Hippocampal formation (tissue), 2 donors: ENCODE measurements around the gene CFAP73.
"Not testable (repeated sequence)": the region's sequence is repeated elsewhere in the genome, so short reads cannot be mapped to it uniquely, and the experiment has no call there.

Experiments
- DNase-seq, 2 donors: peaks; one replicate each; lab custom pipeline; 2025; lab: John Stamatoyannopoulos, UW

Gene CFAP73

DNA sequence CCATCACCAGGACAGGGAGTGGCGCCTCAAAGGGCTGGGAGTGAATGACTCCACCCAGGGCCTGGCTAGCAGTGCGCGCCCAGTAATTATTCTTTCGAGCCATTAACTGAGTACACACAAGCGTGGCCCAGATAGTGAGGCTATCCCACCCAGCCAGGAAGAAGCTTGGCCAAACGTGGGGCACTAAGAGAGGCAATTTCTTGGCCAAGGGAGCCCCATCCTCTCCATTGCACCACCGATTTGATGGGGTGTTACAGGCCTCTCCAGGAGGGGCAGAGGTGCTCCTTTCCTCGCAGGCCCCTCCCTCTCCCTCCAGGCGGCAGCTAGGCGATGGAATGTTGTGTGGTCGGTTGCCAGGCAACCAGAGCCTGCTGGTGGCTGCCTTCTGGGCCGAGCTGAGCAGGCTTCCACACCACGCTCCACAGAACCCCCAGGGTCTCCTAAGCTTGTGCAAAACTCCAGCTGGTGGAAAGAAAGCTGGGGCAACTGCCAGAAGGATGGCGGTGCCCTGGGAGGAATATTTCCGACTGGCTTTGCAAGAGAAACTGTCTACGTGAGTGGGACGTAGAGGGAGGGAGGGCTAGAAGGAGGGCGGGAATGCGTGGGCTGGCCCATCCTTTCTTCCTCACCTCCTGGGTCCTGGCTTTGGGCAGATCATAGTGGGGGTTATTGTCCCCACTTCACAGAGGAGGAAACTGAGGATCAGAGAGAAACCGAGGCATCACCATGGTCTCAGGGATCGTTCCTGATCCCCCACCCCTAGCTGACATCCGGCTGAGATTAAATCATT is at the start of gene CFAP73:
TSS of gene CFAP73 (plus strand) at position 364 of the 790 bp plus-strand sequence. CDS start at position 498, 134 bp downstream.
- DNase-seq = peak; percentile 54 to 58

DNA sequence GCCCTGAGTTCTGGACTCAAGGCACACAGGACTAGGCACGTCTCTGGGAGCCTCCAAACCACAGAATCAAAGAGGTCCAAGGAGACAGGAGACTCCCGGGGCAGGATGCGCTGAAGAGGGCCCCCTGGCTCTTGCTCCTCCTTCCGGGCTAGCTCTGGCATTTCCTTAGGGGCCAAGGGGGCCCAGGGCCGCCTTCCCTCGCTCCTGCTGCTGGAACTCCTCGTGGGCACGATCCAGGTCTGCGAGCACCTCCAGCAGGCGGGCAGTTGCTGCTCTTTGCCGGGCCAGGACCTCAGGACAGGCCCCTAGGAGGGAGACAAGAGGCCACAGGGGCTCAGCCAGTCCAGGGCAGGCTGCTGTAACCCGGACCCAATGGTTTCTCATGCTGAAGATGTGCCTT is 49.8 kb upstream of the CFAP73 start:
- no peak for DNase-seq

DNA sequence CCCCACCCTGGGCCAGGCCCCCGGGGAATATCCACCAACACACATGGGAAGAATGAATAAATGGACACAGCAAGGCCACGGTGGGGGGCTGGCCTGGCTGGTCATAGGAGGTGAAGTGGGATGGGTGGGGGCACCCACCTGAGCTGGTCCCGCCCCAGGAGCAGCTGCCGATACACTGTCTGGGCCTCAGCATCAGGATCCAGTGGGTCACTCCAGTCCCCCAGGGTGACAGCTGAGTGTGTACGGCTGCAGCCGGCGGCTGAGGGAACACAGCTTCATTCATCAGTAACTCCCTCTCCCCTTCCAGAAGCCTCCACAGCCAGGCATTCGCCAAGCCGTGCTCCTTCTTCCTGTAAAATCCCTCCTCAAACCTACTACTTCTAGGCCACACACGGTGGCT is 47.8 kb upstream of the CFAP73 start:
- DNase-seq = no peak

DNA sequence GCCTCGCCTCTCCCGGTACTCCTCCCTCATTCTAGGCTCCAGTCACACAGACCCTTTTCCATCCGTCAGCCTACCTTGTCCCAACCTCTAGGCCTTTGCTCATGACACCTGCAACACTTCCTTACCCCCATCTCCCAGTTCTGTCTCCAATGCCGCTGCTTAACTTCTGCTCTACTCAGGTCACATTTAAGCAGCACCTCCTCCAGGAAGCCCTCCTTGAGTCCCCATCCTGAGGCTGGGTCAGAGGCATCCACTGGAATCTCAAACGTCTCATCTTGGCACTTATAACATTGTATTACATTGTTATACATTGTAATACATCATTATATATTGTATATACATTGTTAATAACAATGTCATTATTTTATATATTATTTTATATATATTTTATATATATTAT is 46.7 kb upstream of the CFAP73 start:
- no peak for DNase-seq

DNA sequence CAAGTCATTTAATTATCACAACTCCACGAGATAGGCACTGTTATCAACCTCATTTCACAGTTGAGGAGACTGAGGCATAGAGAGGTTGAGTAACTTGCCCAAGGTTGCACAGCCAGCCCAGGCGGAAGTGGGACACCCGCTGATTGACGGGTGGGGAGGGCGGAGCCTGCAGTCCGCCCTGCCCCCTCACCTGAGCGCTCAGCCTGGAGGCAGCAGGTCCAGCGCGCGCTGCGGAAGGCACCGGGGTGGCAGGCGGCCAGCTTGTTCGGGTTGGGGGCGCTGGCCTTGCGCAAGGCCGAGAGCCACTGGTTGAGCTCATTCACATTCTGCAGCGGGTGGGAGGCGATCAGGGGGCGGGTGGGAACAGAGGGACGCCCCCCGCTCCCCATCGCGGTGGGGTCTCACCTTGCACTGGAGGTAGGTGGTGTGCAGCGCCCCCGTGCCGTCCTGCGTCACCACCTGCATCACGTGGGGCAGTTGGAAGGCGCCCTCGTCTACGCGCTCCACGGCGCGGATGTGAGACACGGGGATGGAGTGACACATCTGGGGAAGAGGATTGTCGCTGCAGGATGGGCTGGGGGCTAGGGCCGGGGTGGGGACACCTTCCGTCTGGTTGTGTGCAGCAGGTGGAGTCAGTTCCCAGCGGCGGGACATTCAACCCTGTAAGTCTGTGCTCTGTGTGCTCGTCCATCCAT is 45.6 kb upstream of the CFAP73 start:
- DNase-seq = no peak

DNA sequence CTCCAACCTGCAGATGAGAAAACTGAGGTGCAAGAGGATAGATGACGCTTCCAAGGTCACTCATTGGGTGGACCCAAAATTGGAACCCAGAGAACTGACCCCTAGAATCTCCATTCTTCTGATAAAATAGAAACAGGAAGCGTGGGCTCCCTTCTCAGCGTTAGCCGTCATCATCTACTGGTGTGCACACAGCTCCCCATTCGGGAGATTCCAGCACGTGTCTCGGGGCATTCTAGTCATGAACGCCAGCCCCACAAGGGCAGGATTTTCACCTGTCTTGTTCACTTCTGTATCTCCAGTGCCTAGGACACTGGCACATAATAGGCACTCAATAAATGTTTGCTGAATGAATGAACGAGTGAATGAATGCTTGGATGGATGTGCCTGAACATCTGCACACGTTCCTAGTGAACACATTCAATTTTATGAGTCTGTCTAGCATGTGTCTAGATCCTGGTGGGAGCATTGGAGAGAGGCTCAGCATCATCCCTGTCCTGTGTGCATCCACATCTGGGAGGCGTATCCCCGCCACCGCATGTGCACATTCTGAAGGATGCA is 44.5 kb upstream of the CFAP73 start:
- DNase-seq = no peak

DNA sequence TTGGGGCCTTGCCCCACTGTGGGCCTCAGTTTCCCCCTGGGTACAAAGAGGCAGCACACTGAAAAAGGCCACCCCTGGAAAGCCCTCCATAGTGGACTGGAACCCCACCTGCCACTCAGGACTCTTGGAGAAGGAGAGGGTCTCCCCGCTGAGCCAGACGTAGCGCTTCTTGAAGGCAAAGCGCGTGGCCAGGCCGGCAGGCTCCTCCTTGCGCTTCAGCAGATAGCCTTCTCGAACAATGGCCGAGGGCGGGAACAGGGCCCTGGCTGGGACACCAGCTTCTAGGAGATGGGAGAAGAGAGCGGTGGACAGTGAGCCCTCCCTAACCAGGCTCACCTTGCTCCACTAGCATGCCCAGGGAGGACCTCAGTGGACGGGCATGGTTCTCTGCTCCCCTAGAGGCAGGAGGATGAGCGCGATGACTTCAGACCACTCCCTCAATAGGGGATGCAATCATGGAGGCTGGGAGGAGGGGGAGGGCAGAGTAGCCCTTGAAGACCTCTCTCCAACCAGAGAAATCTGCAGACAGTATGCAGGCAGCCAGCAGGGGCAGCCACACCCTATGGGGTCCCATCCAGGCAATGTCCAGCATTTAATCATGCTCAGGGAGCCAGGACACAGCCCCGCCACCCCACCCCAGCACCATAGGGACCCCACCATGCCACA is 43.8 kb upstream of the CFAP73 start:
- DNase-seq = no peak

DNA sequence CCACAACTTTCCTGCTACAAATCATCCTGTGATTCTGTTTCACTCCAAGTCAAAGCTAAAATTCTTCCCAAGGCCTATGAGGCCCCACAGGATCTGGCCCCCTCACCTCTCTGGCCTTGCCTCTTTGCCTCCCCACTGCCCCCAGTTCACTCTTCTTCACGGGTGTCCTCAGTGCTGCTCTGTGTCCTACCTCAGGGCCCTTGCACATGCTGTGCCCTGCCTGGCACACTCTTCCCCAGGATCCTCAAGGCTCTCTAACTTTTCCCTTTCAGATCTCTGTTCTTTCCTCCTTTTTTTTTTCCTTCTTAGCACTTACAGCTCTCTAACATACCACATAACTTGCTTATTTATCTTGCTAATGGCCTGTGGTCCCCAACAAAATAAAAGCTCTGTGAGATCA is 43.2 kb upstream of the CFAP73 start:
- DNase-seq = no peak

DNA sequence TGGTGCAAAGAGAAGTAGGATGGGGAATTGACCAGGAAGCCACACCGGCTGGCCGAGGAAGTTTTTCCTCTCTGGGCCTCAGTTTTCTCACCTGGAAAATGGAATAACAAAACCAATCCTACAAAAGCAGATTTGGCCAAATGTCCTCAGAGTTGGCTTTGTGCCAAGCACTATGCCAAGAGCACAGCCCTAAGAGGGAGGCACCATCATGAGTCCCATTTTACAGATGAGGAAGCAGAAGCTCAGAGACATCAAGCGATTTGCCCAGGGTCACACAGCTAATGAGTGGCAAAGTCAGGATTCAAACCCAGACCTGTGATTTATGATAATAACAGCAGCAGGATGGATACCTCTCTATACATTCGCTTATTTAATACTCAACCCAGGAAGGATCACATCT is 41.2 kb upstream of the CFAP73 start:
- DNase-seq = no peak

DNA sequence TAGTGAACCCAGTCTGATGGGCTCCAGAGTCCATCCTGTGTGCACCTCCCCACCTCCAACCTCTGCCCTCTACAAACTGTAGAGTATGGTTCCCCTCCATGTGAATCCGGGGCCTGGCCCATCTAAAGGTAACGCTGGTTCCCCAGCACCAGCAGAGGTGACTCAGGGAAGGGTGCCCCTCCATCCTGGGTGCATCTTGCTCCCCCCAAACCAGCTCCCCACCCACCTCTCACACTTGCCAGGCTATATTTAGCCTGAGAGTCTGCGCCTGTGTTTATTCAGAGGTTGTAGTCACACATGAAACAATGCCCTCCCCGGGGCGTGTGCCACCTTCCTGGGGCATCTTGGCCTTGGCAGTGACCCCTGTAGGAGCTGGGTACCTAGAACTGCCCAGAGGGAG is 40.2 kb upstream of the CFAP73 start:
- no peak for DNase-seq

DNA sequence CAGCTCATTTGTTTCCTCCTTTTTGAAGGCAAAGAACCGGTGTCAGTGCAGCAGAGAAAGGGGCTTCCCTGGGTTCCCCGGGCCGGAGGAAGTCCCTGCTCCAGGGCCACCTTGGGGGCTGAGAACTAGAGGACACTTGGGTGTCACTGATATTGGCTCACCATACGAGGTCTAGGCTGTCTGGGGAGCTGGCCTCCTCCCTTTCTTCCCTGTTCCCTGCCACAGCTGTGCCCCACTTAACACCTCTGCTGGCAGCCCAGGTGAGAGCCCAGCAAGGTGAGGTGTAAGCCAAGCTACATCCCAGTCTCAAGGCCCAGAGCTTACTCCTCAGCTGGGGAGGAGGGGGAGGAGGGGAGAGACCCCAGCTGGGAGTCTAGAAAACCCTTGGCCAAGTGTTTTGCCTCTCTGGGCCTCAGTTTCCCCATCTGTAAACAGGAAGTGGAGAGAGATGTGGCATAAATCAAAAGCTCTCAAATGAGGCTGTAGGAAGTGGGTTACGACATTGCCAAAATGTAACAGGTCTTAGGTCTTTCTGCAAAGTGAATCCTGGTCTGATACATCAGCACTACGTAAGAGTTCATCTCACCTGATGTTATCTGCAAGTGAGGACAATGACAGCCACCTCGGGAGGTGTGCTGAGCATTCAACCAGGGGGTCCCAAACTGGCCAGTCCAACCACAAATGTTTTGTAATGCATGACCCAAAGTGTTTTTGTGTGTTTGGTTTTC is 39.5 kb upstream of the CFAP73 start:
- DNase-seq = no peak

DNA sequence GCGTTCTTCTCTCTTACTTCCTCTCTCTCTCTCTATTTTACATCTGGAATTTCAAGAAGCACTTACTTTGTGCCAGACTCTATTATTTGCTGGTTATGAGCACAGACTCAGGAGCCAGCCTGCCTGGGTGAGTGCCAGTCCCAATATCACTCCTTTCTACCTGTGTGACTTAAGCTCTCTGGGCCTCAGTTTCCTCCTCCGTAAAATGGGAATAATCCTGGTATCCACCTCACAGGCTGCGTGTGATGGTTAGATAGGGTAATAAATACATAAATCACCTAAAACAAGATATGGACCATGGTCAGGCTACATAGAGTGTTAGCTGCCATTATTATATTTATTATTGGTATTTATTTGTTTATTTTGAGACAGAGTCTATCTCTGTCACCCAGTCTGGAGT is 38.3 kb upstream of the CFAP73 start:
- DNase-seq = no peak

DNA sequence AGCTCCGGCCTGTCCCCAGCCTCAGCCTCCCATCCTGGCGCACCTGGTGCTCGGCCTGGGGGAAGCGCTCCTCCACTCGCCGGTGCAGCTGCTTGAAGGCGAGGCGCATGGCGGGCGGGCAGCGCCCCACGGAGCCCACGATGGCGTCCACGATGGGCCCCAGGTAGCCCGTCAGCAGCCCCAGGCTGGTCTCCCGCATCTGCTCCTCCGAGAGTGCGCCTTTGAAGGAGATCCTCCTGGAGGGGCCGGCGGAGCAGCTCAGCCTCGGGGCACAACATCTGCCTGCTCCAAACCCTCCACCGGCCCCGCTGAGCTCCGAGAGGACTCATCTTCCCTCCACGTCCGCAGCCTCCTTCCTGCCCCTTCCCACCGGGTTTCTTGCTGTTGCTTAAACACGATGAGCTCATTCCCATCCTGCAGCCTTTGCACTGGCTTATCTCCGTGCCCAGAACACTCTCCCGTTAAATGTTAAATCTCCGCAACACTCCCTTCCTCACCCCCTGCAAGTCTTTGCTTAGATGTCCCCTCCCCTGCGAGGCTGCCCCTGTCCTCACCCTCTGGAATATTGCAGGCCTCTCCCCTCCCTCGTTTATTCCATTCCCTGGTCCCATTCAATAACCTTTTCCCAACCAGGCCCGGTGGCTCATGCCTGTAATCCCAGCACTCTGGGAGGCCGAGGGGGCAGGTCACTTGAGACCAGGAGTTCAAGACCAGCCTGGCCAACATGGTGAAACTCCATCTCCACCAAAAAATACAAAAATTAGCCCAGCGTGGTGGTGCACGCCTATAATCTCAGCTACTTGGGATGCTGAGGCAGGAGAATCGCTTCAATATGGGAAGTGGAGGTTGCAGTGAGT is 37.3 kb upstream of the CFAP73 start:
- DNase-seq = no peak

DNA sequence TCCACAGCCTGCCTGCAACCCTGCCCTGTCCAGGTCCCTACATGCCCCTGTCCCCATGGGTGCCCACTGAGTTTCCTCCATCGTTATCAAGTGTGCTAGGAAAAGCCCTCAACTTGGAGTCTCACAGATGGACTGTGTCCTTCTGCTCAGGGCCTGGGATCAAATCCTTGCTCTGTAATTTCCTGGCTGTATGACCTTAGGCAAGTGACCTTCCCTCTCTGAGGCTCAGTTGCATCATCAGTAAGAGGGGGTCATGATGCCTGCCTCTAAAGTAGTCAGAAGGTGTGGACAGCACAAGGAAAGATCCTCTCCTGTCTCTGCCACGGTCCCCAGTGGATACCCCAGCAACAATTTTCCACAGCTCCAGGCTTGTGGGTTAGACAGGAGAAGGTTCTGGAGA is 36.1 kb upstream of the CFAP73 start:
- DNase-seq = no peak

DNA sequence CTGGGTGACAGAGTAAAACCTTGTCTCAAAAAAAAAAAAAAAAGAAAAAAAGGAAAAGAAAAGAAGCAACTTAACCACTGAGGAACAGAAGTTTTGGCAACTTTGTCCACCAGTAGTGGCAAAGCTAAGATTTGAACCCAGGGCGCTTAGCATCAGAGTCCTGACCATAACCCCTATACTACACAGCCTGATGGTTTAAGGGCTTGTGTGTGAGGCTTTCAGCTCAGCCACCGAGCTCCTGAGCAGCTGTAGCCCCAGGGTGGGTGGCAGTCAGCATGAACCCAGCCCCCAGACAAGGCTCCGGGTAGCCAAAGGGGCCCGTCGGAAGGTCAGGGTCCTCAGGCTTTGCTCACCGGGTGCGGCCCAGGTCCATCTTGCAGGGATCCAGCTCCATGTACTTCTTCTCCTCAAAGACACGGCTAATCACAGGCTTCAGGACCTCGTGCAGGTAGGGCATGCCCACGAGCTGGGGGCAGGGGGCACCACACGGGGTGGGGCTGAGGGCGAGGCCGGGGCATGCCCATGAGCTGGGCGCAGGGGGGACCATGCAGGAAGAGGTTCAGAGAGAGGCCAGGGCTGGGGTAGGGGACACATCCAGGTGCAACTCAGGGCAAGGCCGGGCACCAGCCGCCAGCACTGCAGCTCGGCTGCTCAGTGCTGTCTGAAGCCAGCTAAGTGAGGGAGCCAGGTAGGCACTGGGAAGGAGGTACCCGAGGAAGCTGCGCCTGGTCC is 34.9 kb upstream of the CFAP73 start:
- DNase-seq = no peak

DNA sequence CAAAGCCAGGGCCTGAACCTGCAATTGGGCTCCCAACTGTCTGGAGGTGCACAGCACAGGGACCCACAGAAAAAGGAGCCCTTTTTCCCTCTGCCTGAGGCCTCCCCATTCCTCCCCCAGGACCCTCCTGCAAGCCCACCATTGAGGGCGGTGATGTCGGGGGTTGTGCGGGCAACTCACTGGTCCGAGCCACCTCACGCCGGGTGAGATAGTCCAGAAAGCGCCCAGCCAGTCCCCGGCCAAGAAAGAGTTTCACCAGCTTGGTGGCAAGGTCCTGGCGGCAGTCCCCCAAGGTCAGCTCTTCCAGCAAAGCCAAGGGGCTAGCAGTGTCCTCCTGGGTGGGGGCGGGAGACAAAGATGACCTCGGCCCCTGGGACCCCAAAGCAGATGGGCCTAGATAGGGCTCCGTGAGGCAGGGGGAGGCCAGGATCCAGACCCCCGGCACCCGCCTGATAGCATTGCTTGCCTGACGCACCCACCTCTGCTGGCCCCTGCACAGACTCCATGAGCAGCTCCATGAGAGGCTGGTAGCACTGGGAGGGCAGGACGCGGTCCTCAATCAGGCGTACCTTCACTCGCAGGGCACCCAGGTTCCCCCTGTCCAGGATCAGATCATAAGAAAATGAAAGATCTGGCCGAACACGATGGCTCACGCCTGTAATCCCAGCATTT is 33.9 kb upstream of the CFAP73 start:
- DNase-seq = no peak

DNA sequence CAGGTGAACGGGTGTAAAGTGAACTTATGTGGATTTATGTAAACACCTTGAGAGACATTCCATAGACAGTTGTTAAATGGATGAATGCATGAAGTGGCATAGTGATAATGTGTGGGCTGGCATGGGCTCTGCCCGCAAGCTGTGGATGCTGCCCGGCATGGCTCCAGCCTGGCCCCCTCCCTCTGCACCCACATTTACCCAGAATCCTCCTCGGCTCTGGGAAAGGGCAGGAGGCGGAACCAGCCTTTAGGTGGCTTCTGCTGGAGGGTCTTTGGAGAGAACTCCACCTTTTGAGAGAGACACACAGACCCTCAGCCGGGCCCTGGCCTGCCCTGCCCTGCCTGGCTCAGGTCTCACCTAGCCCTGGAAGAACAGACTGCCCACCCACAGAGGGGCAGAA is 32.6 kb upstream of the CFAP73 start:
- peak in 1 of 2 donors; percentile 24 for DNase-seq

DNA sequence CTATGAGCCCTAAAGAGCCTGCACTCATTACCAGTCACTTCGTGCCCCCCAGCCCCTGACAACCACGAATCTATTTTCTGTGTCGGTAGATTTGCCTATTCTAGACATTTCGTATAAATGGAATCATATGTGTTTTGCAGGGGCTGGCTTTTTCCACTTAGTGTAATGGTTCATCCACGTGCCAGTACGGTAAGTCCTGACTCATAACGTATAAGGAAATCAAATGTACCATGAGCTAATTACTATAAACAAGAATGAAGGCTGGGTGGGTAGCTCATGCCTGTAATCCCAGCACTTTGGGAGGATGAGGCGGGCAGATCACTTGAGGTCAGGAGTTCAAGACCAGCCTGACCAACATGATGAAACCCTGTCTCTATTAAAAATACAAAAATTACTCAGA is 31.8 kb upstream of the CFAP73 start:
- DNase-seq = not testable (repeated sequence)

DNA sequence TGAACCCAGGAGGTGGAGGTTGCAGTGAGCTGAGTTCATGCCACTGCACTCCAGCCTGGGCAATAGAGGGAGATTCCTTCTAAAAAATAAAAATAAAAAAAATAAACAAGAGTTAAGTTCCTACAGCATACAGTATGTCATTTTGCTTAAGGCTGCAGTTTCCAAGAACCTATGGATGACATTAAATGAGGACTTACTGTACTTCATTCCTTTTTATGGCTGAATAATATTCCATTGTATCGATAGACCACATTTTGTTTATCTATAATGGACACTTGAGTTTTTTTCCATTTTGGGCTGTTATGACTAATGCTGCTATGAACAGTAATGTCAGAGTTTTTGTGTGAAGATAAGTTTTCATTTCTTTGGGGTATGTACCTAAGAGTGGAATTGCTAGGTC is 31.4 kb upstream of the CFAP73 start:
- DNase-seq = no peak
